Stimulated activated CD4-positive, alpha-beta T cell treated with anti-CD3 and anti-CD28 coated beads, Interleukin-4, amount 100 ng/mL, for 24 hours (primary cell): Measurements from ENCODE around the gene AGAP3.

Experiments used
- DNase-seq: peaks from one replicate; pipeline ENCODE4 v3.0.0-alpha.2; 2020

Gene AGAP3

GRCh38 chr7:151088019-151088855 is 2.0 kb downstream of the AGAP3 start:
- no peak for DNase-seq

GRCh38 chr7:151088856-151089699 is 2.8 kb downstream of the AGAP3 start:
- DNase-seq: no peak

GRCh38 chr7:151089893-151090730 is 3.8 kb downstream of the AGAP3 start:
- no peak for DNase-seq

GRCh38 chr7:151091003-151091402 is 4.7 kb downstream of the AGAP3 start:
- DNase-seq: no peak

- no peak for DNase-seq
Measured at GRCh38 chr7:151091431-151091830, 5.2 kb downstream of the AGAP3 start.

GRCh38 chr7:151091988-151092387 is 5.7 kb downstream of the AGAP3 start:
- DNase-seq: no peak

GRCh38 chr7:151093748-151094147 is 7.5 kb downstream of the AGAP3 start:
- no peak for DNase-seq

- no peak for DNase-seq
Measured at GRCh38 chr7:151094675-151095074, 8.4 kb downstream of the AGAP3 start.

GRCh38 chr7:151095123-151095797 is 9.0 kb downstream of the AGAP3 start:
- no peak for DNase-seq

GRCh38 chr7:151095828-151096475 is 9.7 kb downstream of the AGAP3 start:
- DNase-seq: no peak

- DNase-seq: no peak
Measured at GRCh38 chr7:151099486-151100211, 13.4 kb downstream of the AGAP3 start.

GRCh38 chr7:151100921-151101320 is 14.6 kb downstream of the AGAP3 start:
- DNase-seq: no peak

GRCh38 chr7:151101621-151102396 is 15.5 kb downstream of the AGAP3 start:
- no peak for DNase-seq

- no peak for DNase-seq
Measured at GRCh38 chr7:151102991-151103390, 16.7 kb downstream of the AGAP3 start.

GRCh38 chr7:151103973-151104372 is 17.7 kb downstream of the AGAP3 start:
- no peak for DNase-seq

GRCh38 chr7:151104411-151105235 is 18.3 kb downstream of the AGAP3 start:
- DNase-seq: no peak

GRCh38 chr7:151107882-151108281 is 21.6 kb downstream of the AGAP3 start:
- DNase-seq: no peak

GRCh38 chr7:151109094-151110048 is 23.1 kb downstream of the AGAP3 start:
- no peak for DNase-seq
